GM10266 (cell line): ENCODE measurements around the gene MT1A.
"Not testable (repeated sequence)": the region's sequence is repeated elsewhere in the genome, so short reads cannot be mapped to it uniquely, and the experiment has no call there.

ENCODE experiments used
- DNase-seq: peaks from one replicate; pipeline ENCODE4 v3.0.0; 2012; ENCODE audit errors: extremely low spot score
- CTCF ChIP-seq: IDR thresholded peaks from 2 replicates; pipeline ENCODE4 v1.5.1; 2012; ENCODE audit warnings: mild to moderate bottlenecking, low read depth; ENCODE audit not compliant: control insufficient read depth, insufficient read depth; ENCODE audit errors: missing control alignments

The MT1A gene

DNA sequence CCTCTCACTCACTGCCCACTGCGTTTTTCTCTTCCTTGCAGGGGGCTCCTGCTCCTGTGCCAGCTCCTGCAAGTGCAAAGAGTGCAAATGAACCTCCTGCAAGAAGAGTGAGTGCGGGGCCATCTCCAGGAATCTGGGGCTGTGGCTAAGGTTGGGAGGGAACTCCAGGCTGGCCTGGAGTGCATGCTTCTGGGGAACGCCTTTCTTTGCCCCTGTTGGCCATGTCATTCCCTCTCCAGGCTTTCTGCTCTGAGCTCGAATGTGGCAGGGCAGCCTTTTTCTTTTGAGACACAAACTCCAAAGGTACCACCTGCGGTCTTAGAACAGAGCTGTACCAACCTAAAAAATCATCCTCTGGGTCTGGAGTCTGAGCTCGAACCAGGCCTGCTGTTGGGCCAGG lies 20.3 kb upstream of the MT1A start:
- DNase-seq: no peak
- no peak for TF ChIP-seq CTCF

- TF ChIP-seq CTCF: no peak
- DNase-seq: no peak
These were observed 18.0 kb upstream of the MT1A start for GRCh38 chr16:56620339-56620897.

GRCh38 chr16:56621665-56622445 lies 16.6 kb upstream of the MT1A start:
- not testable (repeated sequence) for DNase-seq

GRCh38 chr16:56623184-56623583 lies 15.3 kb upstream of the MT1A start:
- not testable (repeated sequence) for DNase-seq

- no peak for DNase-seq
- TF ChIP-seq CTCF: no peak
These were observed 14.8 kb upstream of the MT1A start for GRCh38 chr16:56623637-56624036.

- TF ChIP-seq CTCF: no peak
- no peak for DNase-seq
These were observed 13.1 kb upstream of the MT1A start, which contains the start of gene MT1E for GRCh38 chr16:56625140-56625942. Gene MT1E (plus strand): TSS chr16:56625781. CDS start chr16:56625852, 71 bp downstream.

DNA sequence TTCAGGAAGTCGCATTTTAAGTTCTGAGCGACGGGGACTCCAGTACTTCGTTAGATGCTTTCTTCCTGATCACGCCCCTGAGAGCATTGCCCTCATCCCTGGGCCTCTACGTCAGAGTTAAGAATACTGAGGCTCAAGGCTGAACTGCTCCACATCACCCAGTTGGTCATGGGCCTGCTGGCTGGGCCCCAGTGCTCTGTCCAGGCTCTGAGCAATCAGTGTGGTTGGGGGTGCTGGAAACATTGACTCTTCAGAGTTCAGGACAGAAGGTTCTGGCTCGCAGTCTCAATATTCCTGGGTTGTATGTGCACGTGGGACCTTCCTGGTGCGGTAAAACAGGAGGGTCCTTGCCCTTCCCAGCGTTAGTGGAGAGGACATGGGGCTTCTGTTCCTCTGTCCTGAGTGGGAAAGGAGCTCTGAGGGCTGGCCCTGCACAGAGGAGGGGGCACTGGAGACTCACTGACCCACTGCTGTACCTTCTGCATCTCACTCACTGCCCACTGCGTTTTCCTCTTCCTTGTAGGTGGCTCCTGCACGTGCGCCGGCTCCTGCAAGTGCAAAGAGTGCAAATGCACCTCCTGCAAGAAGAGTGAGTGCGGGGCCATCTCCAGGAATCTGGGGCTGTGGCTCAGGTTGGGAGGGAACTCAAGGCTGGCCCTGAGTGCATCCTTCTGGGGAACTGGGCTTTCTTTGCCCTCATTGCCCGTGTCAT lies 12.4 kb upstream of the MT1A start:
- DNase-seq: no peak
- no peak for TF ChIP-seq CTCF
